Neural progenitor cell (in vitro differentiated cells): ENCODE measurements around the gene CSK.

Experiments used
- EZH2 ChIP-seq: fragments of 200-600 bp; sonication (generic); IDR thresholded peaks from 2 replicates; pipeline ENCODE4 v1.6.1; 2017; ENCODE audit warnings: antibody characterized with exemption, mild to moderate bottlenecking, moderate library complexity
- TF ChIP-seq, protein P1 (sequence below): fragments of 200-600 bp; sonication (generic); IDR thresholded peaks from 2 replicates; pipeline ENCODE4 v1.5.1; 2017; ENCODE audit warnings: antibody characterized with exemption, mild to moderate bottlenecking

DNA sequence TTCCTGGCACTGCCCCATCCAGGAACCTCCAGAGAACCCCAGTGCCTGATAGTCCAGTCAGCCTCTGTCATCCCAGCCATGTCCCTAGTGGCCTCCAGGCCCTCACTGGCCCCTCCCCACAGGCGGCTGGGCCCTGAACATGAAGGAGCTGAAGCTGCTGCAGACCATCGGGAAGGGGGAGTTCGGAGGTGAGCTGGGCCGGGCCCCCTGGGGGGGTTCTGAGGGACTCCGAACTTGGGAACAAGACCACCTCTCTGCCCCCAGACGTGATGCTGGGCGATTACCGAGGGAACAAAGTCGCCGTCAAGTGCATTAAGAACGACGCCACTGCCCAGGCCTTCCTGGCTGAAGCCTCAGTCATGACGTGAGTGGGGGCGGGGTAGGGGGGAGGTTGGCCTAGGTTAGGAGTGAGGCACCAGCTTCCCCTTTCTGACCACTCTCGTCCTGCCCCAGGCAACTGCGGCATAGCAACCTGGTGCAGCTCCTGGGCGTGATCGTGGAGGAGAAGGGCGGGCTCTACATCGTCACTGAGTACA, 18.7 kb downstream of the CSK start:
- TF ChIP-seq EZH2 = no peak
- TF ChIP-seq, protein P1, sequence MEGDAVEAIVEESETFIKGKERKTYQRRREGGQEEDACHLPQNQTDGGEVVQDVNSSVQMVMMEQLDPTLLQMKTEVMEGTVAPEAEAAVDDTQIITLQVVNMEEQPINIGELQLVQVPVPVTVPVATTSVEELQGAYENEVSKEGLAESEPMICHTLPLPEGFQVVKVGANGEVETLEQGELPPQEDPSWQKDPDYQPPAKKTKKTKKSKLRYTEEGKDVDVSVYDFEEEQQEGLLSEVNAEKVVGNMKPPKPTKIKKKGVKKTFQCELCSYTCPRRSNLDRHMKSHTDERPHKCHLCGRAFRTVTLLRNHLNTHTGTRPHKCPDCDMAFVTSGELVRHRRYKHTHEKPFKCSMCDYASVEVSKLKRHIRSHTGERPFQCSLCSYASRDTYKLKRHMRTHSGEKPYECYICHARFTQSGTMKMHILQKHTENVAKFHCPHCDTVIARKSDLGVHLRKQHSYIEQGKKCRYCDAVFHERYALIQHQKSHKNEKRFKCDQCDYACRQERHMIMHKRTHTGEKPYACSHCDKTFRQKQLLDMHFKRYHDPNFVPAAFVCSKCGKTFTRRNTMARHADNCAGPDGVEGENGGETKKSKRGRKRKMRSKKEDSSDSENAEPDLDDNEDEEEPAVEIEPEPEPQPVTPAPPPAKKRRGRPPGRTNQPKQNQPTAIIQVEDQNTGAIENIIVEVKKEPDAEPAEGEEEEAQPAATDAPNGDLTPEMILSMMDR = no peak
